HG03521 (cell line): Measurements from ENCODE around the gene FGD2.

Experiments
- ATAC-seq: cut with Tn5 transposase; IDR thresholded peaks from one replicate; pipeline ENCODE4 v1.9.1; 2021; ENCODE audit warnings: mild to moderate bottlenecking, moderate library complexity; ENCODE audit not compliant: unreplicated experiment

Gene FGD2

GRCh38 chr6:36969988-36970891 is 35.2 kb upstream of the FGD2 start:
- no peak for ATAC-seq

DNA sequence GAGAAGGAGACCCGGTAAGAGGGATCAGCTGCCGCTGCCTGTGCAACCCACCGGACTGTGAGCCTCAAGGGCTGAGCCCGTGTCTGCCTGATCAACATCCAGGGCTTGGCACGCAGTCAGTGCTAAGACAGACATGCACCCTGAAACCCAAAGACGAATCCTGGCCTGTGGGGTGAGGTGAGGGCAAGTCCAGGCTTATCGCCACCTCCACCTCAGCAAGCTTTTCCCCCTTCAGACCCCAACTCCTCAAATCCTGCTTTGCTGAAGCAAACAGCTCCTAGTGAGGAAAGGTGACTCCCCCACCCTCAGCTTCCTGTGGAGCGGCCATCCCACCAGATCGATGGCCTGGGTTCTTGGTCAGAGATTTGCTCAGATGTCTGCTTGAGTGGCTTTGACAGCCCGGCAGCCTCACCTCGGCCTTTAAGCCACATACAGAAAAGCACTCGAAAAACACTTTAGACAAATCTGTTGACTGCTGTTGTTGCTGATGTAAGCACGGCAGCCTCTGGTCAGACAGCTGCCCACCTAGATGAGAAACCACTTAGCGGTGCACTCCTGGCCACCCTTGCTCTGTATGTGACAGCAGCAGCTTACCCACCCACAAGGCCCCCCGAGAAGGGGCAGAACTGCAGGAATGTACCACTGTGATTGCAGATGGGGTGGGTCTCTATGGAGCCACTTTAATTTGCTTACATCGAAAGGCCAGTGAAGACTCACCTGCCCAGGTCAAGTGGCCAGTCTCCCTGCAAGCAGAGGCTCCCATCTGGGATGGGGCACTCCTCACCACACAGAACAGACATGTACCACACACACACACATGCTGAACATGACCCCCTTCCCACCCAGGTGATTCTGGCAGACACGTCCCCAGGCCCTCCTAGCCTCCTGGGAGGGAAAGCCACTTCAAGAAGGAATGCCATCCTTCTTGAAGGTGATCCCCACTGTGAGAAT is 34.3 kb upstream of the FGD2 start:
- no peak for ATAC-seq

GRCh38 chr6:36971921-36972673 is 33.4 kb upstream of the FGD2 start:
- no peak for ATAC-seq

DNA sequence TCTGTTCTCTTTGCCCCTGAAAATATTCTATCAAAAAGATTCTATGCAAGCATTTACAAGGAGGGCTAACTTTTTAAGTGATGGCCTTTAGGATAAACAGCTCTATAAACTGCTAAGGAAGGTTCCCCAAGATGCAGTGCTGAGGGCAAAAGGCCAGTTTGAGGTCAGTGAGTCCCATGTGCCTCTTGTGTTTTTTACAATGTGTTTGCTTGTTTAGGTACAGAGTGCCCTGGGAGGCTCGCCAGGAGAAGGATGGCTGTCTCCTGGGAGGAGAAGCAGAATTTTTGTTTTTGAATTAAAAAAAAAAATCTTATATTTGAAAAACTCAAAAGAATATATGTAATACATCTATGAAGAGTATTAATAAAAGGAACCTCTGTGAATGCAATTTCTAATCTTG is 32.3 kb upstream of the FGD2 start:
- no peak for ATAC-seq

DNA sequence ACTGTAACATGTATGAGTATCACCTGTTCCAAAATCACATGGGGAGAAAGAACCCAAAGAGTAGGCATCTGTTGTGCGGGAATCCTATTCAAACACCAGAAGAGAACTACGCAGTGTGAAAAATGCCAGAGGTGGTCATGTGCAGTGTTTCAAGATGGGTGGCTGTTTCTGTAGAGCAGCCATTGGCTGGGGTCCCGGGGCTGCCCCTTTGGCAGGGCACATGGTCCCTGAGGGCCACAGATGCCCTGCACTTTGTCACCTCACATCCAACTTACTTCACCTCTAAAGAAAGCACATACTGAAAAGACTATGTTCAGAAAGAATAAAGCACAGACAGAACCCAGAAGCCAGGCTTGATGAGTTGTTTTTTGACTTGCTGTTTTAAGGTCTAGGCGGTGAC is 31.8 kb upstream of the FGD2 start:
- no peak for ATAC-seq

GRCh38 chr6:36975231-36976006 is 30.0 kb upstream of the FGD2 start:
- no peak for ATAC-seq

- ATAC-seq, result no peak
These were observed 29.5 kb upstream of the FGD2 start for GRCh38 chr6:36976007-36976264.

DNA sequence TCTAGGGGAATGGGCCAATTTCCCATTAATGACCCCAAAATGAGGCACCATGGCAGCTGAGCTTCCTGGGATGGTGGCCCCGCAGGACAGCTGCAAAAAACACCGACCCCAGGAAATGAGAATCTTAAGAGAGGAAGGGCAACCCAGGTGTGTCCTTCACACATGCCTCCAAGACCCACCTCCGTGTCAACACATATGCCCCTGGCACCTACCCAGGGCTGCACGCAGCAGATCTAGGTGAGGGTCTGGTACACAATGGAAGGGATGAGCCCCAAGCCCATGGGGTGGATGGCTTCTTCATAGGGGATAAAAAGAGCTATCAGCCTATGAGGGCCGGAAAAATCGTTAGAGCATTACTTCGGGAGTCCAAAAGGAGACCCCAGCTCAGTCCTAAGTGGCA is 28.9 kb upstream of the FGD2 start:
- no peak for ATAC-seq

- ATAC-seq, result no peak
These were observed 28.5 kb upstream of the FGD2 start for GRCh38 chr6:36976931-36977330.

DNA sequence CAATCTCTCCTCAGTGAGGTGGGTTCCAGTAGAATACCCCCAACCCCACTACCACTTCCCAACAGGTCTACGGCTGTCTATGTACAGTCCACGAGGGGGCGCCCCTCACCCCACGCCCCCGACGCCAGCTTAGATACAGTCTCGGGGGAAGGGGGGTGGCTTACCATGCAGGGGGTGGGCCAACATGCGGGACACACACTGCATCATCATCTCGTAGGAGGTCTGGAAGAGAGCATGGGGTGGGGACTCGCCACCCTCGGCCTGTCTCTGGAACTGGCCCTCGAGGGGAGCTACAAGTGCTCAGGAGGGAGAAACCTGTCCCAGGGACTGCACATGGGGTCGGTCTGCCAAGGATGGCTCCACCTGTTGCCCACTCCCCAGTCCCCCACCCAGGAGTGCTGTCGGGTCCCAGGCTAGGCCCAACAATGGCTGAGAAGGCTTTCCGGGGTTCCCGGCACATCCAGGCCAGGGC is 27.9 kb upstream of the FGD2 start:
- ATAC-seq, result no peak

DNA sequence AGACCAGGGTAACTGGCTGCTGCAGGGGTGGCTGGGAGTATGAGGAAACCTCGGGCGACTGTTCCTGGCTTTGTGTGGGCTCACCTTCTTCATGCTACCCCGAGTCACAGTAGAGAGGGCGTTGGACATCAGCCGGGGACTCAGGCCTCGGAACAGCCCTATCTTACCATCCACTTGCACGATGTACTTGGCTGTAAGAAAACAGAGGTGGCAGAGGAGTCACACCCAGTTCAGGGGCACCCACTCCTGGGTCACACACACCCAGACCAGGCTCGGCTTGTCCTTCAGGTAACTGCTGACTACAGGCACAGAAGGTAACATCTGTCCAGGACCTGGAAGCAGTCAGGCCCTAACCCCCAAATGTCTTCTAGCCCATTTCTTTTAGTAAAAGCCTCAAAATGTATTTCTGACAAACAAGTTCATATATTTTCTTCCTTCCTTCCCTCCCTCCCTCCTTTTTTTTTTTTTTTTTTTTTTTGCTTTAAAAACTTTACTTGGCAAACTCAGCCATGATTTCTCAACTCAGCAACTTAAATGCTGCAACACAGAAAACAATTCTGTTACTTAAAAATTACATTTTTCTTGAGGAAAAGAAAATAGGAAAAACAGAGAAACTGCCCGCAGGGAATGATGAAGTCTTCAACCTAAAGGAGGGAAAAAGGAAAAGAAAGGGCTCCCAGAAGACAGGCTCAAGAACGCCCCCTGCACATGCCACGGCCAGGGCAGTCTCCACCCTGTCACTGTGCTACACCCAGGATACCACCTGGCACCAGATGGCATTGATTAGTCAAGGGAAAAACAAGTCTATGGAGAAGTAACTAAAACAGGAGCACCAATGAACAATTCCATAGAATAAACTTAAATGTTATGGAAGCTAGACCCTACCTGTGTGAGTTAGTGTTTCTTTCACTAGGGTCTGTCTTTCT is 26.8 kb upstream of the FGD2 start:
- ATAC-seq, result no peak

- ATAC-seq, result no peak
These were observed 26.1 kb upstream of the FGD2 start for GRCh38 chr6:36979347-36979742.

GRCh38 chr6:36980129-36980528 is 25.3 kb upstream of the FGD2 start:
- ATAC-seq, result no peak

DNA sequence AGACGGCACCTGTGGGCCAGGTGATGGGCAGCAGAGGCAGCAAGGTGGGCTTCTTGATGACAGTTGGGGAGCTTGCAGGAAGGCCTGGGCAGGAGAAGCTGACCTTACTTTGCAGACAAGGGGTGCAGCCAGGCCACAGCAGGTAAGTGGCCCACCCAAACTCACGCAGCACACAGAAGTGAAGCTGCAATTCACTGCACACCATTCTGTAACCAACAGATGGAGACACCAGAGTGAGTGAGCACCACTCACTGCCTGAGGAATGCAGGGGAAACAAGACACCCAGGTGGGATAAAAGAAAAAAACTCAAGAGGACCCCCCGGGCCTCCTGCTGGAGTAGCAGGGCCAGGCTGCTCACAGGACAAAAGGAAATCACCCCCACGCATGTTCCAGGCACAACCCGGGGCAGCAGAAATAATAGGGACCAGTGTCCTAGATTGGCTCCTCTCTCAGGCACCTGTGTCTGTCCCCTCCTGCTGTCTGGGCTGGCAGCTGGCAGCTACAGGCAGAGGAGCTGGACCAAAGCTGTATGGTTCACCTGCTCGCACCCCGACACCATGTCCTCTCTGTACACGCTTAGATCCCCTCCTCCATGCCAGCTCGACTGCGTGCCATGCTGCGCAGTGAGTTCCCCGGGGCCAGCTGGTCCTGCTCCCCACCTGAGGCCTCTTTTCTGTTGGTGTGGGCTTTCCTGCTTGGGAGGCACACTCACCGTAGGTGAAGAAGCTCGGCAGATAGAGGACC is 24.4 kb upstream of the FGD2 start:
- ATAC-seq, result no peak

DNA sequence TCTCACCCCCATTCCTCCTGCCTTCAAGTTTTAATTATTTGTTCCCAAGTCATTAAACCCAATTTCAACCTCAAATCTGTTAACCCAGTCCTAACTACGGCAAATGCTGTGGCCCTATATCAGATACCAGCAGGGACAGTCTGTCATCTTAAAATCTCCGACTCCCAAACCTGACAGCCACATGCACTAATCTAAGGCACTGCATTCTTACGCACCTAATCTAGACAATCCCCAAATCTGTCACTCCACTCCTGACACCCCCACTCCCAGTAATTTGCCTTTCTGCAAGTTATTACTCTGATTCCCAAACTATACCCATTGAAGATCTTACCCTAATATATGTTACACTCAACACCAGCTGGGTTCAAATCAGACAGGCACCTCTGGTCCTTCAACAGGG is 21.9 kb upstream of the FGD2 start:
- ATAC-seq, result no peak

- ATAC-seq, result no peak
These were observed 20.7 kb upstream of the FGD2 start for GRCh38 chr6:36984581-36985416.

GRCh38 chr6:36985417-36985807 is 20.0 kb upstream of the FGD2 start:
- ATAC-seq, result no peak
